Stomach (tissue), 4 donors: ENCODE results near the gene FBXO2.
A peak's percentile ranks its signal among the peaks of the same experiment; 100 is the strongest.
"Not testable (repeated sequence)": the region's sequence is repeated elsewhere in the genome, so short reads cannot be mapped to it uniquely, and the experiment has no call there.

ENCODE experiments used
- CTCF ChIP-seq, 7 experiments: fragments of 450-650 bp in 4 of 7; fragments of 200-600 bp in 3 of 7; sonication (generic) in 3 of 7; IDR thresholded peaks; one replicate each; pipeline ENCODE4 v1.5.1; 2016 to 2019; ENCODE audit warnings: antibody characterized with exemption in 7 of 7, control low read depth in 2 of 7, mild to moderate bottlenecking in 1 of 7
- EP300 ChIP-seq: sonication (generic); formaldehyde crosslinking; IDR thresholded peaks from one replicate; pipeline ENCODE4 v1.6.1; 2017; ENCODE audit warnings: antibody characterized with exemption
- POLR2A ChIP-seq, 4 donors: fragments of 450-650 bp; IDR thresholded peaks; one replicate each; pipeline ENCODE4 v1.6.1; 2016; ENCODE audit warnings: antibody characterized with exemption in 4 of 4, control low read depth in 2 of 4, mild to moderate bottlenecking in 1 of 4, moderate library complexity in 1 of 4
- POLR2AphosphoS5 ChIP-seq, 3 donors: sonication (generic); formaldehyde crosslinking; IDR thresholded peaks; one replicate each; pipeline ENCODE4 v1.6.1; 2016; ENCODE audit warnings: antibody characterized with exemption in 3 of 3

DNA sequence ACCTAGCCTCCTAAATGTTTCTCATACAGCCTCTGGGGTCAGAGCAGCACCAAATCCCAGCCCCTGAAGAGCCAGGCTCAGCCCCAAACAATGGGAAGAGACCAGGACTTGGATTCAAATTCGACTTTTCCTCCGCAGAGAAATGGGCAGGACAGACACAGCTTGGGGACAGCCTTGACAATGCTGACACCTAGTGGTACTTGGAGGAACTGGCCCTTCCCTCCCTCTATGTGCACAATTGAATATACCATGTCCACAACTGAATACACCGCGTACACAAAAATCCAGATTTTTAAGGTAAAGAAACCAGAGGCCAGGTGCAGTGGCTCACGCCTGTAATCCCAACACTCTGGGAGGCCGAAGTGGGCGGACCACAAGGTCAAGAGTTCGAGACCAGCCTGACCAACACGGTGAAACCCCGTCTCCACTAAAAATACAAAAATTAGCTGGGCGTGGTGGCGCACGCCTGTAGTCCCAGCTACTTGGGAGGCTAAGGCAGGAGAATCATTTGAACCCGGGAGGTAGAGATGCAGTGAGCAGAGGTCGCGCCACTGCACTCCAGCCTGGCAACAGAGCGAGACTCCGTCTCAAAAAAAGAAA lies 11.7 kb downstream of the FBXO2 start:
- TF ChIP-seq CTCF (IDR thresholded peaks at IDR 0.05) (peak in 5 of 7 experiments; percentile 94 to 98 (median 96)), POLR2AphosphoS5 (IDR thresholded peaks at IDR 0.05) (peak in 1 of 3 donors; percentile 8)
- not testable (repeated sequence) for TF ChIP-seq POLR2A (IDR thresholded peaks at IDR 0.05); EP300
